Activated CD4-positive, alpha-beta memory T cell treated with anti-CD3 and anti-CD28 coated beads for 36 hours (primary cell): Measurements from ENCODE around the gene AREL1. TPM values are rescaled to one million over a fixed set of nuclear protein-coding genes. Genes with fewer than 3 reads are reported as not detected.

ENCODE experiments used
- CTCF ChIA-PET: fragments of 350-600 bp; sonication (Branson Sonifier 250); formaldehyde crosslinking; loops from one replicate; lab custom pipeline; 2021; ENCODE audit warnings: antibody characterized with exemption, inconsistent platforms; lab: Charles Lee
- POLR2A ChIA-PET: fragments of 350-600 bp; sonication (Branson Sonifier 250); formaldehyde crosslinking; loops from one replicate; lab custom pipeline; 2021; ENCODE audit warnings: antibody characterized with exemption; lab: Charles Lee
- DNase-seq: peaks from one replicate; pipeline ENCODE4 v3.0.0-alpha.2; 2020
- H3K27ac Mint-ChIP-seq: one replicate; pipeline ENCODE4 v1.8.0; 2021; ENCODE audit warnings: mixed read lengths
- H3K27me3 Mint-ChIP-seq: one replicate; pipeline ENCODE4 v1.8.0; 2021; ENCODE audit warnings: mixed read lengths
- H3K36me3 Mint-ChIP-seq: one replicate; pipeline ENCODE4 v1.8.0; 2021; ENCODE audit warnings: mixed read lengths
- H3K4me1 Mint-ChIP-seq: one replicate; pipeline ENCODE4 v1.8.0; 2021; ENCODE audit warnings: low read depth, mixed read lengths
- H3K4me3 Mint-ChIP-seq: one replicate; pipeline ENCODE4 v1.8.0; 2021; ENCODE audit warnings: mild to moderate bottlenecking, mixed read lengths
- H3K9me3 Mint-ChIP-seq: one replicate; pipeline ENCODE4 v1.8.0; 2021; ENCODE audit warnings: mixed read lengths
- intact Hi-C: fragments of 100-400 bp; cut with micrococcal nuclease; formaldehyde crosslinking; loops from one replicate; pipeline ENCODE4 v1.15.1; 2023
- total RNA-seq, 2 experiments: library from RNA; stranded (reverse); gene quantifications; one replicate each; pipeline ENCODE4 v1.2.3, GENCODE V29; 2021

The AREL1 gene
- total RNA-seq, 2 experiments from 2014 or later = 31.9 to 34.6 TPM

DNA sequence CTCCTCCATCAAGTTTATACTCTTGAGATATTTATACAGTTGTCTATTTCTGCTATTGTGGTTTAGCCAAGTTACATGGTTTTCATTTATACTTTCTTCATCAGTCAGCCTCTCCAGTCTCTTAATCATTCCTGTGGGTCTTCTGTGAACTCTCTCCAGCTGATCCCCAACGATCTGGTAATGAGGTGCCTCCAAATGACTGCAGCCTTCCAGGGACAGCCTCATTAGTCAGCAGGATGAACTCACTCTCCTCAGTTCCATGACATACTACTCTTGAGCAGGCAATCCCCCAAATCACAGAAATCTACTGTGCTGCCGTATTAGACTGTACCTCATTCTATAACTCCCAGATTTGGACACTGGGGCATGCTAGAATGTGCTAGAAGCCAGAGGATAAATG is 15.3 kb downstream of the AREL1 start:
- Mint-ChIP-seq H3K27me3 (no peaks in the 10 kb centered on the region), H3K9me3 (peaks cover 1% of the 10 kb centered on the region), H3K36me3 (peaks cover 12% of the 10 kb centered on the region), H3K4me3 (no peak overlapping the region), H3K27ac (no peak overlapping the region), H3K4me1 (peaks cover 5% of the 10 kb centered on the region)
- intact Hi-C loops = no loop called here
- no peak for DNase-seq
- ChIA-PET CTCF (no interaction called here), POLR2A (no interaction called here)

DNA sequence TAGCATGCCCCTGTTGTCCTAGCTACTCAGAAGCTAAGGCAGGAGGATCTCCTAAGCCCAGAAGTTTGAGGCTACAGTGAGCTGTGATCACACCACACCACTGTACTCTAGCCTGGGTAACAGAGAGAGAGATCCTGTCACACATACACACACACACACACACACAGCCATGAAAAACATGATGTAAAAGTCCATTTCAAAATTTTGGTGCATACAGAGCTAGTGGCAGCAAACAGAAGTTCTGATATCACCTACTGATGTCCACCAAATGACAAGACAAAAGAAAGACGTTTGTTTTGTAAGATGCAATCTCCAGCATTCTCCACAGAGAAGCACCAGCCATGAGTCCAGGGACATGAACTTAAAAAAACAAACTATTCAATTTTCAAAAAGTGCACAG is 15.9 kb downstream of the AREL1 start:
- ChIA-PET CTCF (no interaction called here), POLR2A (no interaction called here)
- Mint-ChIP-seq H3K27me3 (no peaks in the 10 kb centered on the region), H3K4me3 (no peak overlapping the region), H3K9me3 (no peaks in the 10 kb centered on the region), H3K4me1 (peaks cover 5% of the 10 kb centered on the region), H3K27ac (no peak overlapping the region), H3K36me3 (peaks cover 11% of the 10 kb centered on the region)
- no peak for DNase-seq
- intact Hi-C loops = no loop called here

DNA sequence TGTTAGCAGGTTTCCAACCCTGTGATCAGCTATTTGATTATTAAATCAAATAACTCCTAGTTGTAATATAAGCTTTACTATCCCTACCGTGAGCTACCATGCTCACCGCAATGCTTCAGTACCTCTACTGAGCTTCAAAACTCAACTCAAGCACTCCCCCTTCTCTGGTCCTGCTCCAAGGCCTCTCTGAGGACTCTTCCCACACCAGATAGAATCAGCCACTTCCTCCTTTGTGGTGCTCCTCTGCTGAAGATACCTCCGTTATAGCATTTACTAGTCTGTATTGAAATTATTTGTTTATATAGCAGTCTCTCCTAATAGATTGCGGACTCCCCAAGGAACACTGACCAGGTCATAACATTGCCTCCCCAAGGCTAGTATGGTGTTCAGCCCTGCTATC is 17.5 kb downstream of the AREL1 start:
- Mint-ChIP-seq H3K4me3 (no peak overlapping the region), H3K36me3 (peaks cover 5% of the 10 kb centered on the region), H3K9me3 (no peaks in the 10 kb centered on the region), H3K4me1 (peaks cover 5% of the 10 kb centered on the region), H3K27ac (no peak overlapping the region), H3K27me3 (no peaks in the 10 kb centered on the region)
- POLR2A ChIA-PET = no interaction called here
- intact Hi-C loops = no loop called here
- DNase-seq = no peak
- CTCF ChIA-PET = no interaction called here

DNA sequence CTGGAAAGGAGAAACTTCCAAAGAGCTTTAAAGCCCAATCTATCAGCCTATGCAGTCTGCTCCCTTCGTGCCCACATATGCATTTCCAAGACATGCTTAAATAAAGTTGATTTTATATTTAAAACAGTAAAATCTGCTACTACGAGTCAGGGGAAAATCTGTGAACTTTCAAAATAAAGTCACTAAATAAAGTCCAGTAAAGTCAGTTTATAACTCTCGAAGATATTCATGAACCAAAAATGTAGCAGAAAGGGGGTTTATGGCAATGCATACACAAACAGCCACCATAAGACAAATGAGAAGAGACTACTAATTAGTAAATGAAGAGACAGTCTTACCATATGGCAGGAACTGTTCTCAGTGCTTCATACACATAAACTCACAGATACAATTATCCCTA is 19.7 kb downstream of the AREL1 start:
- Mint-ChIP-seq H3K36me3 (peaks cover 13% of the 10 kb centered on the region), H3K4me3 (no peak overlapping the region), H3K27me3 (no peaks in the 10 kb centered on the region), H3K4me1 (peaks cover 2% of the 10 kb centered on the region), H3K27ac (no peak overlapping the region), H3K9me3 (no peaks in the 10 kb centered on the region)
- ChIA-PET CTCF (no interaction called here), POLR2A (no interaction called here)
- intact Hi-C loops = no loop called here
- no peak for DNase-seq

DNA sequence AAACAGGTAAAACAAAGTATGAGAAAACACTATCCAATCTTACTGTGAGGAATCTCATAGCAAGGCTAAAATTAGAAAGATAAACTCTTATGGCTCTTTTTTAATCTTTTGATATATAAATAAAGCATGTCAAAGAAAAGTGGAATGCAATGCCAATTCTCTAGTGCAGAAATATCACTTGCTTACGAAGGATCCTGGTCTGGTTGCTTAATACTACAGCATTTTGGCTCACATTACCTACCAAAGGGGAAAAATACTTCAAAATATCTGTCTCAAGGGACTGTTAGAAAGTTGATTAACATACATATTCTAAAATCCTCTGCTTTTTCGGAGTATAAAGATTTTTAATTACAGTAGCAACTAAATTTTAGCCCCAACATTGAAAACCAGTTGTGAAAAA is 21.4 kb downstream of the AREL1 start:
- no peak for DNase-seq
- H3K36me3 Mint-ChIP-seq = peaks cover 11% of the 10 kb centered on the region
- POLR2A ChIA-PET = no interaction called here
- no peaks in the 10 kb centered on the region for H3K27me3 Mint-ChIP-seq
- no peaks in the 10 kb centered on the region for H3K4me1 Mint-ChIP-seq
- no peaks in the 10 kb centered on the region for H3K9me3 Mint-ChIP-seq
- CTCF ChIA-PET = no interaction called here
- H3K4me3 Mint-ChIP-seq = no peak overlapping the region
- intact Hi-C loops = no loop called here
- H3K27ac Mint-ChIP-seq = no peak overlapping the region

DNA sequence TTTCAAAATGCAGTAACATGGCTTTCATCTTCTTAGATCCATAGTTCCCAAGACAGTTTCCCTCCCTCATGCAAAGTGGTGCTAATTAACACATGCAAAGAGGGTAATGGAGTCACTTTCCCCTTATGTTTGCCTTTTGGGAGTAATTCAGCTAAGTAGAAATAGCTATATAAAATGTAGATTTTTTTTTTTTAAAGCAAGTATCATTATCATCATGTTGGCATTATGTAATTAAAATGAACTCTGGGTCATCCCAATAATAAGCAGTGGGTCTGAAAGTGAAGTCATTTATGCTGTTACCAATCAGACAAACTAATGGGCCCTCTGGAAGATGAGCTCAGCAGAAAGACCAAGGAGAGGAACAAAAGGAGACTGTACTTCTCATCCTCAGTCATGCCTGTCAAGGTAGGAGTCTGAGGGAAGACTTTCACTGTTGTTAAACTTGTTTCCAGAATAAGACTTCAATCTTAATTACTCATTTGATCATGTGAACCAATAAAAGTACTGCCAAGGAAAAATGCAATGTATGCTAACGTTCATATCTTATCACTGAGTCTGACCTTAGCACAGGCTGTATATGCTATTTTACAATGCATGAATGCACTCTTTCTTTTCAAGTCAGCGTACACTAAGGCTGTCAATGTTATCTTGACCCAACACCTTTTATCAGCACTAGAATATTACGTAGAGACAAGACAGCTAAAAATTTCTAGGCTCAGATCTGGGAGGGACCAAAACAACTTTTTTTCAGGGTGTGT is 26.8 kb downstream of the AREL1 start:
- Mint-ChIP-seq H3K36me3 (peaks cover 16% of the 10 kb centered on the region), H3K4me1 (no peaks in the 10 kb centered on the region), H3K9me3 (no peaks in the 10 kb centered on the region), H3K4me3 (no peak overlapping the region), H3K27ac (no peak overlapping the region), H3K27me3 (no peaks in the 10 kb centered on the region)
- DNase-seq = no peak
- CTCF ChIA-PET = no interaction called here
- POLR2A ChIA-PET = interaction anchor here (1.0 kb wide), 1 partner anchor 77 kb away, joined by 3 read pairs; the partner anchor contains the start of gene YLPM1
- intact Hi-C loops = no loop called here

DNA sequence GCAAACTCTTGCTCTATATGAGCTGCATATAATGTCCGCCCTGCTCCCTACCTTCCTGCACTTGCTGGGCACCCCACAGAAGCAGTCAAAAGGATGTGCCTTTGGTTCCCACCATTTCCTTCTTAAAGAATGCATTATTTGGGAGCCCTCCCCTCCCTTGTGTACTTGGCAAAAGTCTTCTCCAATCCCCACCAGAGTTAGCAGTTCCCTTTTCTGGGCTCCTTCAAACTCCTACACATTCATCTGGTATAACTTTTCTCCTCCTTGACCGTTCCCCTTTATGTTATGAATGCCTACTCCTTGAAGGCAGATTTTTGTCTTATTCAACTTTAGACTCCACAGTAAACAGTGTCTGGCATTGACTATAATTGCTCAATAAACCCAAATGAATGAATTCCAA is 27.8 kb downstream of the AREL1 start:
- no peak for DNase-seq
- Mint-ChIP-seq H3K4me3 (no peak overlapping the region), H3K36me3 (peaks cover 15% of the 10 kb centered on the region), H3K27me3 (no peaks in the 10 kb centered on the region), H3K9me3 (no peaks in the 10 kb centered on the region), H3K27ac (no peak overlapping the region), H3K4me1 (no peaks in the 10 kb centered on the region)
- ChIA-PET POLR2A (no interaction called here), CTCF (no interaction called here)
- intact Hi-C loops = no loop called here

DNA sequence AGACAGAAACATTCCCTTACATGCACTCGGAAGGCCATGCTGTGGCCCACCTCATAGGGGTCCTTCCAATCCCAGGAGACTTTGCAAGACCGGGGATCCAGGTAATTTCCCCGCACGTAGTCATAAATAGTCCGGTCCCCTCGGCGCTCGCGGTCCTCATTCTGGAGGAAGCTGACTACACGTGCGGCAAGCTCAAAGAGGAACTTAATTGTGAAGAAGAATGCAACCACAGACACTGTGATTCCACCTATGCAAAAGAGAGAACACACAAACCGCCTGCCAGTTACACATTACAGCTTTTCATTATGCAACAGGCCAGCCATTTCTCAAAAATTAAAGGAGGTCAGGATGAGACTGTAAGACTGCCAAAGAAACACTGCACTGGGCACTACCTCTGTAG is 28.4 kb downstream of the AREL1 start:
- intact Hi-C loops = no loop called here
- no peak overlapping the region for H3K4me3 Mint-ChIP-seq
- H3K27ac Mint-ChIP-seq = no peak overlapping the region
- DNase-seq = no peak
- no peaks in the 10 kb centered on the region for H3K4me1 Mint-ChIP-seq
- POLR2A ChIA-PET = no interaction called here
- H3K36me3 Mint-ChIP-seq = peaks cover 15% of the 10 kb centered on the region
- CTCF ChIA-PET = interaction anchor here (1.0 kb wide), 1 partner anchor 76 kb away, joined by 3 read pairs; no protein-coding TSS in a partner anchor
- no peaks in the 10 kb centered on the region for H3K9me3 Mint-ChIP-seq
- H3K27me3 Mint-ChIP-seq = no peaks in the 10 kb centered on the region

DNA sequence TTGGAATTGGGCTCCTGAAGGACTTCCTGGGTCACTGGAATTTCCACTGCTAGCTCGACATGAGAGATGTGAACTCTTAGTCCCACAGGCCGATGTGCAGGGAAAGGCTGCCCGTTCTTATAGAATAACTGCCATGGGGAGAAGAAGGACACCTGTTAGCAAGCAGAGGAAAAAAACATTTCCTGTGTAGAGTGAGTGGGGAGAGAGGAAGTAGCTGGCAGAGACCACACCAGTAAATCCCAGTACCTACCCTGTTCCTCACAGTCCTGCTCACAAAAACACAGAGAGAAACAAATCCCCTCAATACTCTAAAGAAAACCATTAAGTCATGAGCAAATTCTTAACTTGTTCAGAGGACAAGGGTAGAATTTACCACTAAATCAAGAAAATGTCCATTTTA is 29.5 kb downstream of the AREL1 start:
- H3K27me3 Mint-ChIP-seq = no peaks in the 10 kb centered on the region
- no peaks in the 10 kb centered on the region for H3K4me1 Mint-ChIP-seq
- H3K9me3 Mint-ChIP-seq = no peaks in the 10 kb centered on the region
- H3K36me3 Mint-ChIP-seq = peaks cover 11% of the 10 kb centered on the region
- CTCF ChIA-PET = interaction anchor here (1.0 kb wide), 1 partner anchor 75 kb away, joined by 3 read pairs; no protein-coding TSS in a partner anchor
- intact Hi-C loops = no loop called here
- DNase-seq = no peak
- no peak overlapping the region for H3K4me3 Mint-ChIP-seq
- H3K27ac Mint-ChIP-seq = peak overlapping the region; percentile 6
- POLR2A ChIA-PET = no interaction called here

DNA sequence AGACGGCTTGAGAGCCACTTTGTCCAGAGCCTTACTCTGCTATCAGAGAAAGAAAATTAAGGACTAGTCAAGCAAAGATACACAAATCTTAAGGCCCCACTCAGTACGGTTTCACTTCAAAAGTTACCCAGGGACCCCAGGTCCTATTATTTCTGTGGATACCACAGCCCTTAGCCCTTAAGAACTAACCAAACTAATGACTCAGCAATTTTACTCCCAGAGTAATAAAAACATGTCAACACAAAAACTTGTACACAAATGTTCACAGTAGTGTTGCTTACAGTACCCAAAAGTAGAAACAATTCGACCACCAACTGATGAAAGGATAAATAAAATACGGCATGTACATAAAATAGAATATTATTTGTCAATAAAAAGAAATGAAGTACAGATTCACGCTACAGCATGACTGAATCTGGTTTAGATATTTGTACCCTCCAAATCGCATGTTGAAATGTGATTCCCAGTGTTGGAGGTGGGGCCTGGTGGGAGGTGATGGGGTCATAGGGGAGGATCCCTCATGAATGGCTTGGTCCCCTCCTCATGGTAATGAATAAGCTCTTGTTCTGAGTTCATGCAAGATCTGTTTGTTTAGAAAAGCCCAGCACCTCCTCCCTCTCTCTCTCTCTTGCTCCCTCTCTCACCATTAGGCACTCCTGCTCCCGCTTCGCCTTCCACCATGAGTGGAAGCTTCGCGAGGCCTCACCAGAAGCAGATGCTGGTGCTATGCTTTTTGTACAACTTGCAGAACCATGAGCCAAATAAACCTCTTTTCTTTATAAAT is 30.5 kb downstream of the AREL1 start:
- Mint-ChIP-seq H3K4me1 (no peaks in the 10 kb centered on the region), H3K27me3 (no peaks in the 10 kb centered on the region), H3K27ac (no peak overlapping the region), H3K36me3 (peaks cover 10% of the 10 kb centered on the region), H3K9me3 (no peaks in the 10 kb centered on the region), H3K4me3 (no peak overlapping the region)
- ChIA-PET CTCF (no interaction called here), POLR2A (no interaction called here)
- no peak for DNase-seq
- intact Hi-C loops = no loop called here

DNA sequence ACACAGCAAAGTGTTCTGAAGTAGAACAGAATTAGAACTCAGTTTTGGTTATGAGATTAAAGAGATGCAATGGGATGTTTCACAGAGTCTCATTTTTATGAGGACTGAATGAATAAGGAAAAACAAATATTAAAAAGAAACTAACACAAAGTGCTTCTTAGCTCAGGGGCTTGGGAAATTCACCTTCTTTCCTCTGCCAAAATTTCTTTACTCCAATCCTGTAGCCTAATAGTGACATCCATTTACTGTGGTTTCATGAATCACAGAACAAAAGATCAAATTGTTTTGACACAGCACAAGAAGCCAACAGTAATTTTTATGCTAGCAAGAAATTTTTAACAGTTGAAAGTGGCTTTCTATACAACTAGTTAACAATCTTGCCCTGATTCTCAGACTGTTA is 37.7 kb downstream of the AREL1 start:
- CTCF ChIA-PET = no interaction called here
- POLR2A ChIA-PET = no interaction called here
- H3K9me3 Mint-ChIP-seq = no peaks in the 10 kb centered on the region
- no peak overlapping the region for H3K27ac Mint-ChIP-seq
- H3K36me3 Mint-ChIP-seq = peaks cover 40% of the 10 kb centered on the region
- no peak for DNase-seq
- no peak overlapping the region for H3K4me3 Mint-ChIP-seq
- intact Hi-C loops = no loop called here
- H3K27me3 Mint-ChIP-seq = no peaks in the 10 kb centered on the region
- no peaks in the 10 kb centered on the region for H3K4me1 Mint-ChIP-seq

DNA sequence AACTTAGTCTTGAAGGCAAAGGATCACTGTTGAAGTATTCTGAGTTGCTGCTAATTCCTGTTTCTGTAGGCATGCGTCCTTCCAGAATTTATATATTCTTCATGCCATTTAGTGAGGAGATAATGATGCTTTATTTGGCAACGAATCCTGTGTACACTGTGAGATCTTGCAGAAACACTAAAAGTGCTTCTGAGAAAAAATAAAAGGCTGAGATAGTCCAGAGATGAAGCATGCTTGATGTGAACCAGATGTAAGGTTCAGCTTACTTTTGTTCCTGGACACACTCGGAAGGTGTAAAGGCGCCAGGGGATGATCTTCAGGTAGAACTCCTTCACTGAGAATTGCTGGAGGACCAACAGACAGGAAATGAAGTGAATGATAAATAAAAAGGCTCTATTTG is 39.1 kb downstream of the AREL1 start:
- H3K27ac Mint-ChIP-seq = no peak overlapping the region
- H3K36me3 Mint-ChIP-seq = peaks cover 46% of the 10 kb centered on the region
- CTCF ChIA-PET = no interaction called here
- DNase-seq = no peak
- intact Hi-C loops = no loop called here
- POLR2A ChIA-PET = no interaction called here
- no peaks in the 10 kb centered on the region for H3K27me3 Mint-ChIP-seq
- no peaks in the 10 kb centered on the region for H3K9me3 Mint-ChIP-seq
- no peak overlapping the region for H3K4me3 Mint-ChIP-seq
- H3K4me1 Mint-ChIP-seq = no peaks in the 10 kb centered on the region
